ENCODE data around the gene ANXA2R. TPM values are rescaled to one million over a fixed set of nuclear protein-coding genes. Genes with fewer than 3 reads are reported as not detected.

ANXA2R gene
- total and polyA plus RNA-seq, 2 of the 13 experiments (the other 11 are each of a cell fraction or from before 2014, with no cell fraction given): 0.95 to 1.3 TPM

- no peak for TF ChIP-seq ZNF770 (CRISPR knock-in tag; IDR thresholded peaks at IDR 0.05)
- no peak for TF ChIP-seq MBNL3 (CRISPR knock-in tag; conservative IDR thresholded peaks at IDR 0.05)
- no peak for TF ChIP-seq ISX (CRISPR knock-in tag; conservative IDR thresholded peaks at IDR 0.05)
- peak; percentile 47; the same call in 1 of the 2 replicates for TF ChIP-seq KAT8 (CRISPR knock-in tag; IDR thresholded peaks at IDR 0.05)
- 0 out of 2 replicates have a peak, but pooled peaks have one; percentile 12 for TF ChIP-seq THAP9 (CRISPR knock-in tag; IDR thresholded peaks at IDR 0.05; ENCODE audit: borderline replicate concordance)
- no peak for TF ChIP-seq ATRX (CRISPR knock-in tag; IDR thresholded peaks at IDR 0.05; ENCODE audit: borderline replicate concordance)
- TF ChIP-seq ZFAT (CRISPR knock-in tag; conservative IDR thresholded peaks at IDR 0.05): no peak
- TF ChIP-seq ZNF281 (CRISPR knock-in tag; IDR thresholded peaks at IDR 0.05; ENCODE audit: borderline replicate concordance): no peak
- TF ChIP-seq ZNF609 (CRISPR knock-in tag; IDR thresholded peaks at IDR 0.05; ENCODE audit: borderline replicate concordance): no peak; the same call in 1 of the 2 replicates
- no peak for TF ChIP-seq ZBTB21 (CRISPR knock-in tag; IDR thresholded peaks at IDR 0.05)
- peak; percentile 27 for TF ChIP-seq ZEB1 (IDR thresholded peaks at IDR 0.05; ENCODE audit: insufficient replicate concordance, low read depth)
- no peak for TF ChIP-seq FOXP1 (IDR thresholded peaks at IDR 0.05)
- TF ChIP-seq FOXP1 (CRISPR knock-in tag; IDR thresholded peaks at IDR 0.05): no peak
- TF ChIP-seq STAG1 (CRISPR knock-in tag; IDR thresholded peaks at IDR 0.05): peak; percentile 24; the same call in 1 of the 2 replicates
- no peak for TF ChIP-seq ZNF180 (CRISPR knock-in tag; IDR thresholded peaks at IDR 0.05; ENCODE audit: borderline replicate concordance, low read depth)
Observed at GRCh38 chr5:43019614-43020398, 20.3 kb downstream of the ANXA2R start (continued).
